ENCODE data around the gene ZNF526. TPM values are rescaled to one million over a fixed set of nuclear protein-coding genes. Genes with fewer than 3 reads are reported as not detected.

The ZNF526 gene
- total RNA-seq, 6 experiments from 2014 or later = 1.9 to 3.9 (median 3.4) TPM

DNA sequence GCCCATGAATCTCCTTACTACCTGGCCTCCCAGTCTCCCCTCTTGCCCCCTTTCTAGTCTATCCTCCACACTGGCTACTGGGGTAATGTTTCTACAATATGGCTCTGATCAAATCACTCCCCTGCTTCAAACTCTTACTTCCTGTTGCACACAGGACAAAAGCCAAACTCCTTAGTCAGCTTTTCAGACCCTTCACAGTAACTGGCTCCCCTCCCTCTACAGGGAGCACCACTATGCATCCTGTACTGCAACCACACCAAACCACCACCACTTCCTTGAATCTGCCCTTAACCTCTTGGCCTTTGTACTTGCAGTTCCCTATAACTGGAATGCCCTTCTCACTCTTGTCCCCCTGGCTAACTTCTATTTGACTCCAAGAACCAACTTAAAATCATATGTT lies 34.8 kb upstream of the ZNF526 start:
- TF ChIP-seq CTCF (IDR thresholded peaks at IDR 0.05) (no peak), POLR2A (IDR thresholded peaks at IDR 0.05) (no peak)
- peak; percentile 50 to 66 (median 59) for ATAC-seq
- Histone ChIP-seq H3K4me3 (no peak overlapping the region), H3K36me3 (no peaks in the 10 kb centered on the region), H3K9me3 (no peaks in the 10 kb centered on the region), H3K27me3 (no peaks in the 10 kb centered on the region), H3K4me1 (no peaks in the 10 kb centered on the region), H3K27ac (no peak overlapping the region)
- no peak for DNase-seq
- intact Hi-C loops (cut with DNase I) = no loop called here

DNA sequence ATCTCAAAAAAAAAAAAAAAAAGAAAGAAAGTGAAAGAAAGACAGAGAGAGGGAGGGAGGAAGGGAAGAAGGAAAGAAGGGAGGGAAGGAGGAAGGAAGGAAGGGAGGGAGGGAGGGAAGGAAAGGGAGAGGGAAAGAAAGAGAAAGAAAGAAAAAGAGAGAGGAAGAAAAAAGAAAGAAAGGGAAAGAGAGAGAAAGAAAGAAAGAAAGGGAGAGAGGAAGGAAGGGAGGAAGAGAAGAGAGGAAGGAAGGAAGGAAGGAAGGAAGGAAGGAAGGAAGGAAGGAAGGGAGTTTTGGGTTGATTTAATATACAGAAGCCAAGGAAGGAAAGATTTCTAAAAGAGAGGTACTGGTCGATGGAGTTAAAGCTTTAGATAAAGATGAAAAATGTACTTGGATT lies 31.4 kb upstream of the ZNF526 start:
- no peak for DNase-seq
- TF ChIP-seq POLR2A (IDR thresholded peaks at IDR 0.05) (no peak), CTCF (IDR thresholded peaks at IDR 0.05) (no peak)
- Histone ChIP-seq H3K27me3 (no peaks in the 10 kb centered on the region), H3K4me3 (no peak overlapping the region), H3K36me3 (no peaks in the 10 kb centered on the region), H3K27ac (no peak overlapping the region), H3K4me1 (no peaks in the 10 kb centered on the region), H3K9me3 (no peaks in the 10 kb centered on the region)
- 50% methylated on average over 1 of the region's 1 CpG for WGBS (ENCODE audit: insufficient coverage, low coverage, low lambda C conversion rate, missing lambda C conversion rate)
- intact Hi-C loops (cut with DNase I) = no loop called here
- no peak for ATAC-seq

DNA sequence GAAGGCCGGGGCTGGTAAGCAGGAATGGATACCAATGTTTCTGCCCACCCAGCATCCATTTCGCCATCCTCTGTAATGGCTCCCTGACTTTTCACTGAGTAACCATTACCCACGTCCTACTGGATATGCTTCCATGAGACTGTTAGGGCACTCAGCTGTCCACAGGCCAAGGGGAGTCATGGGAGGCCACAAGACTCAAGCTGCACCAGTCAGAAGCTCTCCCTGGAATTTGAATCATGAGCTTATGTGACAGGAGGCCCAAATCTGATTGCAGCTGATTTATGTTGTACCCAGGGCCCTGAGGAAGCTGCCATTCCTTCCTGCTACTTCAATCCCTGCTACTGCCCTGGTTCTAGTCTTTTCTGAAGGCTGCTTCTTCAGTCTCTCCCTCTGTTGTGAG lies 31.0 kb upstream of the ZNF526 start:
- Histone ChIP-seq H3K9me3 (no peaks in the 10 kb centered on the region), H3K36me3 (no peaks in the 10 kb centered on the region), H3K27me3 (no peaks in the 10 kb centered on the region), H3K4me1 (no peaks in the 10 kb centered on the region), H3K27ac (no peak overlapping the region), H3K4me3 (no peak overlapping the region)
- TF ChIP-seq CTCF (IDR thresholded peaks at IDR 0.05) = no peak
- no peak for TF ChIP-seq POLR2A (IDR thresholded peaks at IDR 0.05)
- intact Hi-C loops (cut with DNase I) = no loop called here
- DNase-seq = no peak
- no peak for ATAC-seq
- no CpG with 5 or more reads among the region's 3 CpGs for WGBS (ENCODE audit: insufficient coverage, low coverage, low lambda C conversion rate, missing lambda C conversion rate)

DNA sequence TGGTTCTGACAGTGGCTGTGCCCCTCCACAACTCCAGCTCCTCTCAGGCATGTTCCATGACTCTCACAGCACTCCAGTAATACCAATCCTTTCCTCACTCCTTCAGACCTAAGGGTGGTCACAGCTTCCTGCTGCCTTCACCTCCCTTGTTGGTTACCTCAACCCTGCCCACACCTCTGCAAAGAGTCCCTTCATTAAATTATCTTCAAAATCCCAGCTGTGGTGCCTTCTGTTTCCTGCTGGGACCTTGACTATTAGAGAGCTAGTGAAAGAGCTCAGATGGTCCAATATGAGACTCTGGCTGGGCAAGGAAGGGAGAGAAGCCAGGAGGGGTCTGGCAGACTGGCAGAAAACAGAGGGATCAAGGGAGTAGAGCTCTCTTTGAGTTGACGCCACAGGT lies 28.8 kb upstream of the ZNF526 start:
- Histone ChIP-seq H3K27me3 (no peaks in the 10 kb centered on the region), H3K9me3 (no peaks in the 10 kb centered on the region), H3K4me1 (no peaks in the 10 kb centered on the region), H3K36me3 (no peaks in the 10 kb centered on the region), H3K4me3 (no peak overlapping the region), H3K27ac (no peak overlapping the region)
- 91% methylated on average over 1 of the region's 1 CpG for WGBS (ENCODE audit: insufficient coverage, low coverage, low lambda C conversion rate, missing lambda C conversion rate)
- intact Hi-C loops (cut with DNase I) = no loop called here
- no peak for ATAC-seq
- DNase-seq = no peak
- TF ChIP-seq CTCF (IDR thresholded peaks at IDR 0.05) (no peak), POLR2A (IDR thresholded peaks at IDR 0.05) (no peak)

GRCh38 chr19:42191855-42192254 lies 28.3 kb upstream of the ZNF526 start:
- Histone ChIP-seq H3K27ac (no peak overlapping the region), H3K4me3 (no peak overlapping the region), H3K9me3 (no peaks in the 10 kb centered on the region), H3K4me1 (no peaks in the 10 kb centered on the region), H3K36me3 (no peaks in the 10 kb centered on the region), H3K27me3 (no peaks in the 10 kb centered on the region)
- no peak for TF ChIP-seq CTCF (IDR thresholded peaks at IDR 0.05)
- TF ChIP-seq POLR2A (IDR thresholded peaks at IDR 0.05) = no peak
- intact Hi-C loops (cut with DNase I) = no loop called here
- 55% methylated on average over 3 of the region's 3 CpGs for WGBS (ENCODE audit: insufficient coverage, low coverage, low lambda C conversion rate, missing lambda C conversion rate)
- peak in 1 of 4 donors; percentile 76 for ATAC-seq
- DNase-seq = no peak
